Endometrial microvascular endothelial cells (primary cell): ENCODE data around the gene PGM1. TPM values are rescaled to one million over a fixed set of nuclear protein-coding genes. Genes with fewer than 3 reads are reported as not detected.
"Not testable (repeated sequence)": the region's sequence is repeated elsewhere in the genome, so short reads cannot be mapped to it uniquely, and the experiment has no call there.

Experiments used
- in situ Hi-C: cut with HindIII; loops from 2 replicates; pipeline ENCODE4 v1.10.0; 2017; ENCODE audit warnings: low sequenced_read_pairs, low pct_unique_long_range_greater_than_20kb; ENCODE audit errors: inconsistent ontology term
- total RNA-seq: library from RNA; depleted of rRNA; stranded (reverse); fragments of >200 nt; gene quantifications from one replicate; pipeline ENCODE4 v1.2.3, GENCODE V29; 2015; ENCODE audit errors: inconsistent ontology term

Gene PGM1
- 46.3 TPM for total RNA-seq

GRCh38 chr1:63593303-63593885, at the start of gene PGM1:
Gene PGM1, plus strand, starts transcription at chr1:63593411. Its CDS starts 78 bp downstream, at chr1:63593489.
- in situ Hi-C loops, result no loop called here

- in situ Hi-C loops, result no loop called here
Observed at GRCh38 chr1:63545780-63546179, 47.4 kb upstream of the PGM1 start.

- in situ Hi-C loops, result no loop called here
Observed at GRCh38 chr1:63547621-63548294, 45.5 kb upstream of the PGM1 start.

- in situ Hi-C loops, result no loop called here
Observed at GRCh38 chr1:63548303-63548702, 44.9 kb upstream of the PGM1 start.

GRCh38 chr1:63548877-63549276, 44.3 kb upstream of the PGM1 start:
- in situ Hi-C loops, result no loop called here

- in situ Hi-C loops, result no loop called here
Observed at GRCh38 chr1:63555480-63555879, 37.7 kb upstream of the PGM1 start.

GRCh38 chr1:63557365-63557987, 35.7 kb upstream of the PGM1 start:
- in situ Hi-C loops, result no loop called here

- in situ Hi-C loops, result no loop called here
Observed at GRCh38 chr1:63559357-63559756, 33.9 kb upstream of the PGM1 start.

GRCh38 chr1:63563745-63564144, 29.5 kb upstream of the PGM1 start:
- in situ Hi-C loops, result no loop called here

GRCh38 chr1:63569068-63569467, 24.1 kb upstream of the PGM1 start:
- in situ Hi-C loops, result no loop called here

GRCh38 chr1:63569640-63570316, 23.4 kb upstream of the PGM1 start:
- in situ Hi-C loops, result no loop called here

GRCh38 chr1:63572686-63573085, 20.5 kb upstream of the PGM1 start:
- in situ Hi-C loops, result not testable (repeated sequence)

GRCh38 chr1:63574203-63574796, 18.9 kb upstream of the PGM1 start:
- in situ Hi-C loops, result not testable (repeated sequence)

- in situ Hi-C loops, result no loop called here
Observed at GRCh38 chr1:63575340-63575826, 17.8 kb upstream of the PGM1 start.

- in situ Hi-C loops, result not testable (repeated sequence)
Observed at GRCh38 chr1:63586326-63586725, 6.9 kb upstream of the PGM1 start.

GRCh38 chr1:63590166-63590560, 3.0 kb upstream of the PGM1 start:
- in situ Hi-C loops, result no loop called here

- in situ Hi-C loops, result no loop called here
Observed at GRCh38 chr1:63592536-63593302, 492 bp upstream of the PGM1 start.

GRCh38 chr1:63593886-63594605, 835 bp downstream of the PGM1 start:
- in situ Hi-C loops, result no loop called here
